NOMO-1 treated with dmso at 0.1 percent for 144 hours (cell line): Measurements from ENCODE around the gene LRRC43.
A peak's percentile ranks its signal among the peaks of the same experiment; 100 is the strongest.

Source experiments
- DNase-seq: peaks from one replicate; lab custom pipeline; 2025; ENCODE audit not compliant: unreplicated experiment; lab: John Stamatoyannopoulos, UW

Gene LRRC43

GRCh38 chr12:122215771-122216170, 32.8 kb downstream of the LRRC43 start:
- no peak for DNase-seq

- DNase-seq: no peak
Observed at GRCh38 chr12:122216445-122216844, 33.5 kb downstream of the LRRC43 start.

DNA sequence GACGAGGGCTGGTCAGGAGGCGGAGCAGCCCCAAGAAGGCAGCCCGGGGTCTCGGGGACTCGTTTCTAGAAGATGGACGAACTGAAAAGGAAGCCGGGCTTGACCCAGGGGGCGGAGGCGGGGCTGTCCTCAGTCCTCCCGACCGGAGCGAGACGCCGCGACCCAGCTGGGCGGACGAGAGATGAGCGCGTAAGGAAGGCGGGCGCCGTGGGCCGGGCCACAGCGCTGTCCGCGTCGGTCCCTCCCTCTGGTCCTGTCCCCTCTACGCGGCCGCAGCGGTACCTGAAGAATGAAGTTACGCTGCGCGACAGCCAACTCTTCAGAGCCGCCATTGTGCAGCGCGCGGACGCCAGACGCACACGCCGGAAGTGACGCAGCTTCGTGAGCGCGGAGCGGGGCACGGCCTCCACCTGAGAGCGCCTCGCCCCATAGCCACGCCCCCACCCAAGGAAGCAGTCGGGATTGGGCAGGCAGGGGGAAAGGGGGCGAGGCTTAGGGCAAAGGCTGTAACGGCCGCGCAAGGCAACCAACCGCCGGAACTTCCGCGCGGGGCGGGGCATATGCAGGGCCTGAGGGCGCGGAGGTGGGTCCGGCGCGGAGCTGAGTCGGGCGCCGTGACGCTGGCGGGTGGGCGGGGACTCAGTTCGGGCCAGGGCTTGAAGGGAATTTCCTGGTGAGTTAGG, 42.9 kb downstream of the LRRC43 start, which contains the start of gene DIABLO:
Gene DIABLO (minus strand): TSS at position 370 of the 683 bp plus-strand sequence. CDS start 38 bp downstream, at position 332.
- peak; percentile 99 for DNase-seq

GRCh38 chr12:122226366-122227125, 43.6 kb downstream of the LRRC43 start:
- DNase-seq: no peak

DNA sequence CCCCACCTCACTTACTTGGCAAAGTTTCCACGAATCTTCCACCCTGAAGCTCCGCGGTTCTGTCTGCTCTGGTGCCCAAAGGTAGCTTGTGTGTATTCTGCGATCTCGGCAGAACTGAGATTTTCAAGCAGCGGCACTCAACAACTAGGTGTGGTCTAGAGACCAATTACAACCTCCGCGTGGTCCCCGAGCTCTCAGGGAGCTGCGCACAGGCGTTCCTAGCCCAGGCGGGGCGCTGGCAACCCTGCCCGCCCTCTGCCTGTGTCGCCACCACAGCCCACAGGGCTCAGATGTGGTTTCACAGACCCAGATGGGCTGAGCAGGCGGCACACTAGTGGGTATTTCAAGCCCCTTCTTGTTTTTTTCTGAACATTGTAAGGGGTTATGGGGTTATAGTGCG, 44.4 kb downstream of the LRRC43 start:
- DNase-seq: no peak

DNA sequence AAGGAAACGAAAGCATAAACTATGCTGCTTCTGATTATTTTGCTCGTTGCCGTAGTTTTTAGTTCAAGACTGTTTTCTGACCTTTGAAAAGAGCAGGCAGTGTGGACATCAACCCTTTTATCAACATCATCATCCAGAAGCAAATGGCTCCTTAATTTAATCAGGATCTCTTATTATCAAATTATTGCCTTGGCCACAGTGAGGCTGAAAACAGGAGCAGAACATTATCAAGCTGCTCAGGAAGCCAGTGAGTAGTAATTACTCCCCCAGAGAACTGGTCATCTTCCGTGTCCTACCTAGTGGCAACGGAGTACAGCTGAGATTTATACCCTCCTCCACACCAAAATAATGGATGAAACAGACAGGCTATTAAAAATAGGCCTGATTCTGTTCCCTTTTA, 45.2 kb downstream of the LRRC43 start:
- DNase-seq: no peak

DNA sequence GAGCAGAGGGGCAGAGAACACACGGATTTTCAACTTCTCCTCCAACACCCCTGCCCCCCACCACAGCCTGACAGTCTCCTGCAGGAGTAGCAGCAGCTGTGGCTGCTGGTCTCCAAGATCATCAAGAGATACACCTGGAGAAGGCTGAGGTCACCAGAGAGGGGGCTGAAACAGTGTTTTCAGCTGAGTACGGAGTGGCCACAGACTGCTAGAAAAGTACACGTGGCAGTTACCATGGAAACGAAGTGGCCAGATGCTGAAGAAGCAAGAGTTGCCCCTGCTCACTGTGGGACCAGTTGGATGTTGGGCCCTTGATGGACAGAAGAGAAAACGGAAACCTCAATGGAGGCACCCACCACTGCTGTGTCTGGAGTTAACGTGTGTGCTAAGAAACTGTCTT, 47.9 kb downstream of the LRRC43 start:
- DNase-seq: no peak

- DNase-seq: no peak
Observed at GRCh38 chr12:122232691-122233090, 49.8 kb downstream of the LRRC43 start.

GRCh38 chr12:122235741-122236140, 52.8 kb downstream of the LRRC43 start:
- DNase-seq: peak; percentile 73

DNA sequence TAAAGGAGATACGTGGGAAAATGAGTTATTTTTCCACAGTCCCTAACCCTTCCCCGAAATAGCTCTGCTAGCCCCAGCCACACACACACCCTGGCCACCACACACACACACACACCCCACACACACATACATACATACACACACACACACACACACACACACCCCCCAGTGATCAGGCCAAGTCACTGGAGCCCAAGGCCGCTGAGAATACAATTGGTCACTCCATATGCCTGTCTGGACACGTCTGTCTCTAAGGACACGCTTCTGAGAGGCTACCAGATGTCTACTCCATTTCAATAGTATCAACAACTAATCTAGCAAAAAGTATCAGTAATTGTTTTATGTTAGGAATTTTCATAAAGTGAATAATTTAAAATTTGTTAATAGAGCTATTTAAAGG, 55.9 kb downstream of the LRRC43 start:
- no peak for DNase-seq

GRCh38 chr12:122243965-122244364, 61.0 kb downstream of the LRRC43 start:
- DNase-seq: no peak

GRCh38 chr12:122244565-122245371, 61.8 kb downstream of the LRRC43 start:
- DNase-seq: no peak

GRCh38 chr12:122245553-122245952, 62.6 kb downstream of the LRRC43 start:
- DNase-seq: no peak

DNA sequence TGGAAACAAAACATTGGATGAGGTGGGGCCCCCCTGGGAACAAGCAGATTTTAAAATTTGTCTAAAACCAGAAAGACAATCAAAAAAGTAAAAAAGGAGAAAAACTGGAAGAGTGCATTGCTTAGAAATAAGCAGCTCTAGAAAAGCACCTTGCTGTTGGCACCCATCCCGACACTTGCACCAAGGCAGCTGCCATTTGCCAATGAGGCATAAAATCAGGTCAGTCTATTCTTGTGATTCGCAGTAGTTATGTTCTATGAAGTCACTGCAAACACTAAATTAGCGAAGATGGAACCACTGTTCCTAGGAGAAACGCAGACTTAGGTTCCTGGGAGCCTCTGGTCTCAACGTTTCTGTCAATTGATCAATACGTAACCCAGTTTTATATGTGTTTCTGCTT, 67.1 kb downstream of the LRRC43 start:
- no peak for DNase-seq

- DNase-seq: no peak
Observed at GRCh38 chr12:122250536-122250935, 67.6 kb downstream of the LRRC43 start.
